ENCODE data around the gene ATP6AP1.
"Not testable (repeated sequence)": the region's sequence is repeated elsewhere in the genome, so short reads cannot be mapped to it uniquely, and the experiment has no call there.

ATP6AP1 gene, protein sequence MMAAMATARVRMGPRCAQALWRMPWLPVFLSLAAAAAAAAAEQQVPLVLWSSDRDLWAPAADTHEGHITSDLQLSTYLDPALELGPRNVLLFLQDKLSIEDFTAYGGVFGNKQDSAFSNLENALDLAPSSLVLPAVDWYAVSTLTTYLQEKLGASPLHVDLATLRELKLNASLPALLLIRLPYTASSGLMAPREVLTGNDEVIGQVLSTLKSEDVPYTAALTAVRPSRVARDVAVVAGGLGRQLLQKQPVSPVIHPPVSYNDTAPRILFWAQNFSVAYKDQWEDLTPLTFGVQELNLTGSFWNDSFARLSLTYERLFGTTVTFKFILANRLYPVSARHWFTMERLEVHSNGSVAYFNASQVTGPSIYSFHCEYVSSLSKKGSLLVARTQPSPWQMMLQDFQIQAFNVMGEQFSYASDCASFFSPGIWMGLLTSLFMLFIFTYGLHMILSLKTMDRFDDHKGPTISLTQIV

DNA sequence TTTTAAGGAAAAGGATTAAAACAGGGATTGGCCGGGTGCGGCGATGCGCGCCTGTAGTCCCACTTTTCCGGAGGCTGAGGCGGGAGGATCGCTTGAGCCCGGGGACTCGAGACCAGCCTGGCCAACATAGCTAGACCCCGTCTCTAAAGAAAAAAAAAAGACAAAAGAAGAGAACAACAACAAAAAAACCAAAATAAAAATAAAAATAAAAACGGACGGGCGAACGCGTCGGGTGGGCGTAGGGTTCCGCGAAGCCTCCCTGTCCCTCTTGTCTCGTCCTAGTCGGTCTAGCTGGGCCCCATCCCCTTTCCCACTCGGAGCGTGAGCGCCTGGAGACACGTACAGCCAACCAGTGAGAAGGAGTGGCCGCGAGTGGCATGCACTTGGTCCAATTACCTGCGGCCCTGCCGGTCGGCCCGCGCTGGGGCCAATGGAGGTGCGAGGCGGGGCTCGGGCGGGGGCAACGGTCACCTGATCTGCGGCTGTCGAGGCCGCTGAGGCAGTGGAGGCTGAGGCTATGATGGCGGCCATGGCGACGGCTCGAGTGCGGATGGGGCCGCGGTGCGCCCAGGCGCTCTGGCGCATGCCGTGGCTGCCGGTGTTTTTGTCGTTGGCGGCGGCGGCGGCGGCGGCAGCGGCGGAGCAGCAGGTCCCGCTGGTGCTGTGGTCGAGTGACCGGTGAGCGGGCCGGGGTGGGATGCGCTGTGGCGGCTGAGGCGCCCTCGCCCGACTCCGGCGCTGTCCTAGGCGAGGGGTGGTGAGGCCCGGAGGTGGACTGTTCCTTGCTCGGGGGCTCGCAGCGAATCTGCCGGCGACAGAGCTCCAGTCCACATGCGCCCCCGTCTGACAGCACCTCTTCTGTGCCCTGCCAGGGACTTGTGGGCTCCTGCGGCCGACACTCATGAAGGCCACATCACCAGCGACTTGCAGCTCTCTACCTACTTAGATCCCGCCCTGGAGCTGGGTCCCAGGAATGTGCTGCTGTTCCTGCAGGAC, at the start of gene ATP6AP1:
Gene ATP6AP1 (plus strand): TSS at position 502 of the 996 bp plus-strand sequence. CDS start 16 bp downstream, at position 518.
- in situ Hi-C loops (cut with MboI; ENCODE audit: low sequenced_read_pairs): no loop called here

DNA sequence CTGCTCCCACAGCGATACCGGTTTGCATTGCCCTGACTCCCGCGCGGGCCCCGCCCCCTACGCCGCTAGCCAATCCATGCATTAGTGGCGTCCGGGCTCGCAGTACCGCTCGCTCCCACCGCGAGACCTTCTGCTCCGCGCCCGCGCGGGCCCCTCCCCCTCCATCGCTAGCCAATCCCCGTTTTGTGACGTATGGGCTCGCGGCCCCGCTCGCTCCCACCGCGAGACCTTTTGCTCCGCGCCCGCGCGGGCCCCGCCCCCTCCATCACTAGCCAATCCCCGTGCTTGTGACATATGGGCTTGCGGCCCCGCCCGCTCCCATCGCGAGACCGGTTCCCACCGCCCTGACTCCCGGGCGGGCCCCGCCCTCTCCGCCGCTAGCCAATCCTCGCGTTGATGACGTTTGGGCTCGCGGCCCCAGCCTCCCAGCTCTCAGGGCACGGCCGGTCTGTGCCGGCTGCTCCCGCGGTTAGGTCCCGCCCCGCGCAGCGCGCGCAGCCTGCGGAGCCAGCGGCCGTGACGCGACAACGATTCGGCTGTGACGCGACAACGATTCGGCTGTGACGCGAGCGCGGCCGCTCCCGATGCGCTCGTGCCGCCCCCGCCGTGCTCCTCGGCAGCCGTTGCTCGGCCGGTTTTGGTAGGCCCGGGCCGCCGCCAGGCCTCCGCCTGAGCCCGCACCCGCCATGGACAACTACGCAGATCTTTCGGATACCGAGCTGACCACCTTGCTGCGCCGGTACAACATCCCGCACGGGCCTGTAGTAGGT, 49.5 kb upstream of the ATP6AP1 start, which contains the start of gene EMD:
Gene EMD (plus strand): TSS at position 497 of the 770 bp plus-strand sequence. CDS start 190 bp downstream, at position 687.
- in situ Hi-C loops (cut with MboI; ENCODE audit: low sequenced_read_pairs): no loop called here

- in situ Hi-C loops (cut with MboI; ENCODE audit: low sequenced_read_pairs): no loop called here
These were observed 48.9 kb upstream of the ATP6AP1 start for GRCh38 chrX:154379569-154379951.

DNA sequence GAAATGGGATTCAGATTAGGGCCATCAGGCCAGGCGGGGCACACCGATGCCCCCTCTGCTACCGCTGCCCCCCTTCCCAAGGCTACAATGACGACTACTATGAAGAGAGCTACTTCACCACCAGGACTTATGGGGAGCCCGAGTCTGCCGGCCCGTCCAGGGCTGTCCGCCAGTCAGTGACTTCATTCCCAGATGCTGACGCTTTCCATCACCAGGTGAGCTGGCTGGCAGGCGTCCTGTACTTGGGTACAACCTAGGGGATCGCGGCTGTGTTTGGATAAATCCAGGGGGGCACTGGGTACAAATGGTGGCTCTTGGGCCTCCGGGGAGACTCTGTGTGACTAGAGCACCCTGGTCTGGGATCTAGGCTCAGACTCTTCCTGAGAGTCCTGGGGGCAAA, 48.3 kb upstream of the ATP6AP1 start:
- in situ Hi-C loops (cut with MboI; ENCODE audit: low sequenced_read_pairs): no loop called here

DNA sequence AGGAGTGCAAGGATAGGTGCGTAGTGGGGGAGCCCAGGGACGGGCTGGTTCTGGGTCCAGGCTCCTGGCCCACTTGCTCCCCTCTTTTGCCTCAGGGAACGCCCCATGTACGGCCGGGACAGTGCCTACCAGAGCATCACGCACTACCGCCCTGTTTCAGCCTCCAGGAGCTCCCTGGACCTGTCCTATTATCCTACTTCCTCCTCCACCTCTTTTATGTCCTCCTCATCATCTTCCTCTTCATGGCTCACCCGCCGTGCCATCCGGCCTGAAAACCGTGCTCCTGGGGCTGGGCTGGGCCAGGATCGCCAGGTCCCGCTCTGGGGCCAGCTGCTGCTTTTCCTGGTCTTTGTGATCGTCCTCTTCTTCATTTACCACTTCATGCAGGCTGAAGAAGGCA, 47.7 kb upstream of the ATP6AP1 start:
- in situ Hi-C loops (cut with MboI; ENCODE audit: low sequenced_read_pairs): no loop called here

GRCh38 chrX:154381271-154381670, 47.2 kb upstream of the ATP6AP1 start:
- in situ Hi-C loops (cut with MboI; ENCODE audit: low sequenced_read_pairs): no loop called here

- in situ Hi-C loops (cut with MboI; ENCODE audit: low sequenced_read_pairs): no loop called here
These were observed 45.9 kb upstream of the ATP6AP1 start for GRCh38 chrX:154382483-154383069.

DNA sequence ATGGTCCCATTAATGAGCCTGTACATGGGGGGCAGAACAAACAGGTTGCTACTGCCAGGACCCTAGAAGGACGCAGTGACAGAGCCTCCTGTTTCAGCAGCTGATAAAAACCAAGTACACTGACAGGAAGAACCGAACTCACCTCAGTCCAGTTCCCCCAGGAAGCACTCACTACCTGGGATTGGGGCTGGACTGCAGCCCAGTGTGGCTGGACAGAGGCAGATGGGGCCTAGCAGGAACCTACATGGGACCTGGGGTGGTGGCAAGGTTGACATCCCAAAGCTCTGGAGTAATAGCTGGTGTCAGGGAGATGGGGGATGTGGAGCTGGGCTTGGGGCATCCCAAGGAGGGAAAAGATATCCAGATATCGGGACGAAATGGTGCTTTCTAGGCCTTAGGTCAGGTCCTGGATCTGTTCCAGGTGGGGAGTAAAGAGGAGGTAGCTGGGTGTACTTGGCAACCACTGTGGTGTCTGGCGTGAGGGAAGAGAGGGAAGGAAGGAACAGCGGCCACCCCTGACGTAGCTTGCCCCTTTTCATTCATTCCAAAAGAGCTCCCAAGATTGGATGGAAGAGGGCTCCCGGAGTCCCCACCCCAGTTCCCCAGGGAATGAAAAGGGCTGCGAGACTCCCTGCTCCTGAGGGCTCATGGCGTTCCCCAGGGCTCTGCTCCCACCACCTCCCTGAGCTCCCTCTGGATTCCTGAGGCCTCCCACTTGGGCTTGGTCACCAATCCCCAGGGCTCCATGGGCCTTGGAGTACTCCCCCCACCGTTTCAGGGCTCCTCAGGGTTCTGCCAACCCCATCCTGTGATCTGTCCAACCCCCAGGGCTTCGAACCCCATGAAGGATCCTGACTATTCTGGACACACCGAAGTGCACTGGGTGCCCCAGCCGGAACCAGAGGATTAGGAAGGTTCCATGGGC, 44.9 kb upstream of the ATP6AP1 start:
- in situ Hi-C loops (cut with MboI; ENCODE audit: low sequenced_read_pairs): no loop called here

DNA sequence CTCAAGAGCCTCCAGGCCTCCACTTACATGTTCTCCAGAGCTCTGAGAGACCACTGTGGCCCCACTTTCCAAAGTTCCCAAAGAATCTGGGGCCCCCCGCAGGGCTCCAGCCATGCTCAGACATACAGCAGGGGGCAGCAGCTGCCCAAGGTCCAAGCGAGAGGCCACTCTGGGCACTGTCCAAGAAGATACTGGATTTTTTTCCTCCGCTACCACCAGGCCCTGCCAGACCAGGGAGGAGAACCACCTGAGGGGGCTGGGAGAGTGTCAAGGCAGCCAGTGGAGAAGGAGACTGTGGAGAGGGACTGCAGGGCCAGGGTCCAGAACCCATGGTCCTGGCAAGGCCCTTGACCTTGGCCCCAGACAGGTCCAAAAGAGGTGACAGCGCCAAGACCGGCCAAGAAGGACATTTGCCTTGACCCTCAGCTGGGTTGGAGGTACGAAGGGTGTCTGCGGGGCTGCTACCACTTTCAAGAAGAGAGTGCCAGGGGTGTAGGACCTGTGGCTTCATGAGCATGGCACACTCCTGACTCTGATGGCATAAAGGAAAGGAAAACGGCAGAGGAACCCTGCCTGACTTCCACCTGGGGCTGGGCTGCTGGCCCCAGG, 44.1 kb upstream of the ATP6AP1 start:
- in situ Hi-C loops (cut with MboI; ENCODE audit: low sequenced_read_pairs): no loop called here

DNA sequence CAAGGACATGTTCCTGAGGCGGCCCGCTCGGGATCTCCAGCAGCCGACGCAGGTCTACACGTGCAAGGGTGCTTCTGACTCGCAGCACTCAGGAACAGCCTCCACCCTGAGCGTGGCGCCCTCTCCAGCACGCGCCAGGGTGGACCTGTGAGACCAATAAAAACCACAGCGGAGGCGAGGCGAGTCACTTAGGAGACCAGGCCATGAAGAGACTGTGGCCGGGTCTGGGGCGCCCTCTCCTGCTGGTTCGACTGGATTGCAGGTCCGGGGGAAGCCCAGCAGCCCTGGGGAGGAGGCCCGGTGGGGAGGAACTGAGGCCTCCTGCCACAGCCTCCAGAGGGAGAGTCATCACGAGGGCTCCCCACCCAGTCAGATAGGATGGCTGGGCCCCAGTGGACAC, 40.4 kb upstream of the ATP6AP1 start:
- in situ Hi-C loops (cut with MboI; ENCODE audit: low sequenced_read_pairs): not testable (repeated sequence)

- in situ Hi-C loops (cut with MboI; ENCODE audit: low sequenced_read_pairs): not testable (repeated sequence)
These were observed 39.8 kb upstream of the ATP6AP1 start for GRCh38 chrX:154388649-154389048.

DNA sequence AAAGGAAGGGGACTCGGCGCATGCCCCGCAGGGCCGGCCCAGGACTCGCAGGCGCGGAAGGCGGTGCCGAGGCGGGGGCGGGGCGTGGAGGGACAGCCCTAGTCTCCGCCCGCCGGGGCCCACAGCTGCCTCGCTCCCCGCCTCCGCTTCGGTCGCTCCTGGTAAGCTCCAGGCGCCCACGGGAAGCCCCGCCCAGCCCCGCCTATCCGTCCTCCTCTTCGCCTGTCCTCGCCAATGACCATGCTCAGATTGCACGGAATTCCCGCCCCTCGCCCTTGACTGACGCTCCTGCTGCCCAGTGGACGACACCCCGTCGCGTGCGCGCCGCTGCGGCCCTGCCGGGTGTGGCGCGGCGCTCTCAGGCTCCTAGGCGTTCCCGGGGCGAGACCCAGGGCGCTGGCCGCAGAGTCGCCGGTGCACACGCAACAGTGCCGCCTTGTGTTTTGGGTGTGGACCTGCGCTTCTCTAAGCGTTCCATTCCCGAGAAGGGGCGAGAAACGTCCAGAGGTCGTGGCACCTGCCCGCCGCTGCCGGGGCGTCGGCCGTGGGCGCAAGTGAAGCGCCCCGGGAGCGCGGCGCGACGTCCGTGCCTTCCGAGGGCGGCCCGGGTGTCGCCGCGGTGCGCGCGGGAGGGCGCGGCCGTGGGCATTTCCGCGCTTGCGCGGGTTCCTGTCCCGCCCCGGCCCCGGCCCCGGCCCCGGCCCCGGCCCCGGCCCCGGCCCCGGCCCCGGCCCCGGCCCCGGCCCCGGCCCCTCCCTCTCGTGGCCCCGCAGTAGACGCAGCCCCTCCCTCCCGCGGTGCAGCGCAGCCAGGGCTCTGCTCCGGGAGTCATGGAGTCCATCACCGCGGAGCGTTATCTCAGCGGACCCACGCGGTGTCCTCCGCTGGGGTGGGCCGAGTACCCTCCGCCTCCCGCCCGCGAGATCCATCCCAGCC, 38.4 kb upstream of the ATP6AP1 start:
- in situ Hi-C loops (cut with MboI; ENCODE audit: low sequenced_read_pairs): not testable (repeated sequence)

DNA sequence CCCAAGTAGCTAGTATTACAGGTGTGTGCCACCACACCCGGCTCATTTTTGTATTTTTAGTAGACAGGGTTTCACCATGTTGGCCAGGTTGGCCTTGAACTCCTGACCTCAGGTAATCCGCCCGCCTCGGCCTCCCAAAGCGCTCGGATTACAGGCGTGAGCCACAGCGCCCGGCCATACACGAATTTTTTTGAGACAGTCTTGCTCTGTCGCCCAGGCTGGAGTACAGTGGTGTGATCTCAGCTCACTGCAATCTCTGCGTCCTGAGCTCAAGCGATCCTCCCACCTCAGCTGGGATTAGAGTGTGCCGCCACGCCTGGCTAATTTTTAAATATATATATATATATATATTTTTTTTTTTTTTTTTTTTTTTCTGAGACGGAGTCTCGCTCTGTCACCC, 32.1 kb upstream of the ATP6AP1 start:
- in situ Hi-C loops (cut with MboI; ENCODE audit: low sequenced_read_pairs): not testable (repeated sequence)

- in situ Hi-C loops (cut with MboI; ENCODE audit: low sequenced_read_pairs): no loop called here
These were observed 31.2 kb upstream of the ATP6AP1 start for GRCh38 chrX:154396973-154397887.

- in situ Hi-C loops (cut with MboI; ENCODE audit: low sequenced_read_pairs): no loop called here
These were observed 30.4 kb upstream of the ATP6AP1 start, which contains the start of gene RPL10 for GRCh38 chrX:154397888-154398667. RPL10 (plus strand) TSS chrX:154398377; CDS start chrX:154398520, 143 bp downstream.

Measured in HL-60/S4 (cell line).